Neural cell (in vitro differentiated cells): ENCODE data around the gene MRPL52. TPM values are rescaled to one million over a fixed set of nuclear protein-coding genes. Genes with fewer than 3 reads are reported as not detected.

Source experiments
- H2AFZ ChIP-seq: fragments of 200-600, 300-800 bp; sonication (generic), shearing (Covaris generic); 2 replicates; pipeline ENCODE4 v1.6.0; 2014; ENCODE audit warnings: low read depth, mild to moderate bottlenecking, antibody characterized with exemption, low read length, moderate library complexity
- H3F3A ChIP-seq: fragments of 200-600 bp; shearing (Covaris generic); 2 replicates; pipeline ENCODE4 v1.6.1; 2016; ENCODE audit warnings: mild to moderate bottlenecking, moderate library complexity, mixed read lengths, antibody characterized with exemption, low read length; ENCODE audit not compliant: insufficient read depth, poor library complexity, severe bottlenecking
- H3K27ac ChIP-seq: fragments of 200-600, 300-800 bp; sonication (generic), shearing (Covaris generic); 2 replicates; pipeline ENCODE4 v1.5.1; 2014; ENCODE audit warnings: mild to moderate bottlenecking, low read length, moderate library complexity
- H3K27me3 ChIP-seq: fragments of 300-800, 200-600 bp; sonication (generic), shearing (Covaris generic); 2 replicates; pipeline ENCODE4 v1.6.0; 2014; ENCODE audit warnings: mild to moderate bottlenecking, low read depth, low read length, moderate library complexity; ENCODE audit not compliant: insufficient read depth
- H3K36me3 ChIP-seq: fragments of 300-800, 200-600 bp; sonication (generic), shearing (Covaris generic); 2 replicates; pipeline ENCODE4 v1.5.1; 2014; ENCODE audit warnings: mild to moderate bottlenecking, antibody characterized with exemption, low read length, moderate library complexity; ENCODE audit not compliant: insufficient read depth
- H3K4me2 ChIP-seq: fragments of 300-800, 200-600 bp; sonication (generic), shearing (Covaris generic); 2 replicates; pipeline ENCODE4 v1.6.0; 2014; ENCODE audit warnings: mild to moderate bottlenecking, low read length
- H3K4me3 ChIP-seq: fragments of 300-800, 200-600 bp; sonication (generic), shearing (Covaris generic); 2 replicates; pipeline ENCODE4 v1.5.1; 2014; ENCODE audit warnings: mild to moderate bottlenecking, low read length, moderate library complexity
- H3K79me2 ChIP-seq: fragments of 200-600 bp; shearing (Covaris generic); replicated peaks from 2 replicates; pipeline ENCODE4 v1.6.0; 2014; ENCODE audit warnings: mild to moderate bottlenecking, low read length, moderate library complexity; ENCODE audit not compliant: insufficient read depth
- H3K9ac ChIP-seq: fragments of 300-800, 200-600 bp; sonication (generic), shearing (Covaris generic); 2 replicates; pipeline ENCODE4 v1.6.1; 2016; ENCODE audit warnings: mild to moderate bottlenecking, low read length, mixed read lengths
- H3K9me2 ChIP-seq: fragments of 200-600 bp; shearing (Covaris generic); 2 replicates; pipeline ENCODE4 v1.6.1; 2016; ENCODE audit warnings: mild to moderate bottlenecking, low read length, mixed read lengths; ENCODE audit not compliant: insufficient read depth
- H3K9me3 ChIP-seq: fragments of 200-600, 300-800 bp; sonication (generic), shearing (Covaris generic); 2 replicates; pipeline ENCODE4 v1.6.1; 2016; ENCODE audit warnings: mild to moderate bottlenecking, mixed run types, low read length, moderate library complexity, mixed read lengths
- H4K20me1 ChIP-seq: fragments of 200-600 bp; shearing (Covaris generic); 2 replicates; pipeline ENCODE4 v1.6.1; 2016; ENCODE audit warnings: mild to moderate bottlenecking, mixed run types; ENCODE audit not compliant: insufficient read depth
- CTCF ChIP-seq: fragments of 450-650 bp; IDR thresholded peaks from 2 replicates; pipeline ENCODE4 v1.5.1; 2014; ENCODE audit warnings: antibody characterized with exemption, mild to moderate bottlenecking, moderate library complexity; ENCODE audit not compliant: poor library complexity, severe bottlenecking
- EP300 ChIP-seq: fragments of 450-650 bp; conservative IDR thresholded peaks from 2 replicates; pipeline ENCODE4 v1.6.1; 2014; ENCODE audit warnings: antibody characterized with exemption, mild to moderate bottlenecking, moderate library complexity; ENCODE audit not compliant: poor library complexity, severe bottlenecking
- EZH2 ChIP-seq: fragments of 200-600, 300-800 bp; shearing (Covaris generic), sonication (generic); IDR thresholded peaks from 2 replicates; pipeline ENCODE4 v1.6.1; 2014; ENCODE audit warnings: antibody characterized with exemption, low read length, borderline replicate concordance, mild to moderate bottlenecking; ENCODE audit not compliant: insufficient read depth, poor library complexity, severe bottlenecking
- MXI1 ChIP-seq: fragments of 450-650 bp; conservative IDR thresholded peaks from 2 replicates; pipeline ENCODE4 v1.6.1; 2014; ENCODE audit warnings: antibody characterized with exemption, mild to moderate bottlenecking; ENCODE audit not compliant: poor library complexity, severe bottlenecking
- POLR2AphosphoS5 ChIP-seq: IDR thresholded peaks from 2 replicates; pipeline ENCODE4 v1.6.1; 2012
- RAD21 ChIP-seq: fragments of 450-650 bp; conservative IDR thresholded peaks from 2 replicates; pipeline ENCODE4 v1.6.1; 2014; ENCODE audit warnings: antibody characterized with exemption, mild to moderate bottlenecking, moderate library complexity
- REST ChIP-seq: IDR thresholded peaks from 2 replicates; pipeline ENCODE4 v1.6.1; 2012; ENCODE audit warnings: borderline replicate concordance
- SMC3 ChIP-seq: fragments of 450-650 bp; conservative IDR thresholded peaks from 2 replicates; pipeline ENCODE4 v1.6.1; 2014; ENCODE audit warnings: antibody characterized with exemption, mild to moderate bottlenecking, moderate library complexity; ENCODE audit not compliant: poor library complexity
- TAF1 ChIP-seq: IDR thresholded peaks from 2 replicates; pipeline ENCODE4 v1.6.1; 2012; ENCODE audit warnings: low read depth
- polyA plus RNA-seq: library from polyadenylated mRNA; depleted of rRNA; stranded (reverse); fragments of >200 nt; gene quantifications from 2 replicates; pipeline ENCODE4 v1.2.3, GENCODE V29; 2014

The MRPL52 gene
- polyA plus RNA-seq, 1 donor from 2014 or later = 161 TPM

- Histone ChIP-seq H3K4me2 (no peak overlapping the region), H3K36me3 (no peaks in the 10 kb centered on the region), H2AFZ (no peak overlapping the region), H3K9ac (no peak overlapping the region), H3K4me3 (no peak overlapping the region), H4K20me1 (no peaks in the 10 kb centered on the region), H3F3A (no peaks in the 10 kb centered on the region), H3K27ac (no peak overlapping the region), H3K79me2 (no peaks in the 10 kb centered on the region), H3K27me3 (no peaks in the 10 kb centered on the region), H3K9me2 (no peaks in the 10 kb centered on the region), H3K9me3 (no peaks in the 10 kb centered on the region)
- TF ChIP-seq EZH2 (no peak), RAD21 (no peak), EP300 (no peak), POLR2AphosphoS5 (no peak), SMC3 (no peak), TAF1 (no peak), CTCF (no peak), REST (no peak)
Measured at GRCh38 chr14:22845821-22846625, 16.3 kb downstream of the MRPL52 start.

GRCh38 chr14:22846811-22847307, 17.2 kb downstream of the MRPL52 start:
- no peaks in the 10 kb centered on the region for H3K9me2 ChIP-seq
- no peak overlapping the region for H2AFZ ChIP-seq
- no peak overlapping the region for H3K9ac ChIP-seq
- no peaks in the 10 kb centered on the region for H3K79me2 ChIP-seq
- no peak overlapping the region for H3K4me3 ChIP-seq
- no peak overlapping the region for H3K27ac ChIP-seq
- no peaks in the 10 kb centered on the region for H4K20me1 ChIP-seq
- H3K27me3 ChIP-seq = no peaks in the 10 kb centered on the region
- no peak for TF ChIP-seq TAF1
- no peak for TF ChIP-seq CTCF
- TF ChIP-seq MXI1 = no peak
- TF ChIP-seq EZH2 = no peak
- TF ChIP-seq REST = no peak
- TF ChIP-seq EP300 = no peak
- no peak for TF ChIP-seq SMC3
- TF ChIP-seq RAD21 = no peak
- no peak for TF ChIP-seq POLR2AphosphoS5
- H3K4me2 ChIP-seq = no peak overlapping the region
- H3F3A ChIP-seq = no peaks in the 10 kb centered on the region
- no peaks in the 10 kb centered on the region for H3K36me3 ChIP-seq
- H3K9me3 ChIP-seq = no peaks in the 10 kb centered on the region
